Muscle of back (tissue), 11 donors: ENCODE measurements around the gene ROBO3. TPM values are rescaled to one million over a fixed set of nuclear protein-coding genes. Genes with fewer than 3 reads are reported as not detected.

Source experiments
- DNase-seq, 3 donors: peaks; one replicate each; pipeline versions ENCODE4 v3.0.0 to v3.0.0-alpha.2; 2013
- polyA plus RNA-seq, 10 donors: library from polyadenylated mRNA; unstranded; fragments of 120-200 nt; gene quantifications; one replicate each; pipeline ENCODE4 v1.2.1, GENCODE V29; 2013; ENCODE audit not compliant: insufficient read length in 10 of 10

The ROBO3 gene
- polyA plus RNA-seq, 10 donors, result 15.2 to 40.9 (median 24.7) TPM

DNA sequence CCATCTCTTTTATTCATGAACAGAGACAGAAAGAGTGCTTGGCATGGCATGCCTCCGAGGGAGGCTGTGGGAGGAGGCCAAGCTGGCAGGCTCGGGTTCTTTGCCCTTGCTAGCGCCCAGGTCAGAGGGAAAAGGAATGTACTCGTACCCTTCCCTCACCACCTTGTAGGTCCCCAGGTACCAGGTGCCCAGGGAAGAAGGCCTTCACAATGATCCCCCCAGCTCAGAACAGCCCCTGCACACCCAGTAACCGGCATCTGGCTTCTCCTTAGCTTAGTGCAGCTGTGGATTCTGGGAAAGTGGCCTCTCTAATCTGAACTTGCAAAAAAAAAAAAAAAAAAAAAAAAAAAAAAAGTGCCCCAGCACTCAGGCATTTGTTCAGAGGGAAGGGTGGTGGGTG is 55.1 kb downstream of the ROBO3 start:
- no peak for DNase-seq

GRCh38 chr11:124920870-124921609 is 55.8 kb downstream of the ROBO3 start:
- DNase-seq, result peak; percentile 73 to 89 (median 79)

DNA sequence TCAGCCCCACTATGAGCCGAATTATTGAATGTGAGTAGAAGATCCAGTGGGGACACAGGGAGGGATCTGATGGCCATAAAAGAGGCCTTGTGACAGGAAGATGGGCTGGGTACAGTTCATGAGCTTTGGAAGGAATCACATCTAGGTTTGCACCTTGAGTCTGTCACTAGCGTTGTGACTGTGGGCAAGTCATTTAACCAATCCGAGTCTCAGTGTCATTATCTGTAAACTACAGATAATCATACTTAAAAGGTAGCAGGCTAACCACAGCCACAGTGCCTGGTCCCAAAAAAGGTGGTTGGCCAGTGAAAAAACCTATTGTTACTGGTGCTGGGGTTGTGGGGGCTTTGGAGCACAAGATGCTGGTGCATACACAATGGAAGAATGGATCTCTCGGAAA is 57.6 kb downstream of the ROBO3 start:
- DNase-seq, result no peak

DNA sequence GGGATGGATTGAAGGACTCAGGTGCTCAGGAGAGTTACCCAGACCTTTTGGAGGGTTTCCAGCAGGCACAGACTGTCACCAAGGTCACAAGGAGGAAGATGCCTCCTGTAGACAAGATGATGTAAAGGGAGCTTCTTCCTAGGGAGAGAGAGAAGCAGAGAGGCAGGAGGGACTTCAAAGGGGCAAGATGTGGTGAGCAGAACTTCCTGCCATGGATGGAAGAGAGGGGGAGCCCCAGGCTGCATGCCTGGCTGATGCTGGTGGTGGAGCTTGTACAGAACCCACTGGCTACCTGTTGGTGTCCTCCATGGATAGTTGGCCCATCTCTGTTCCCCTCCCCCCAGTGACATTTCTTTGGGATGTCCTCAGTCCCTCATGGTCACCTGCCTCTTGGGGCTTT is 58.1 kb downstream of the ROBO3 start:
- no peak for DNase-seq

- peak in 2 of 3 donors; percentile 28 to 51 for DNase-seq
Measured at GRCh38 chr11:124928942-124929665, 63.9 kb downstream of the ROBO3 start.

- DNase-seq, result no peak
Measured at GRCh38 chr11:124930799-124931198, 65.6 kb downstream of the ROBO3 start.

Other genes with a start within 250 kb of the ROBO3 start
- gene TBRG1, start 242.6 kb upstream of the ROBO3 start, polyA plus RNA-seq, result 10 to 100 TPM; 18.1 to 33.1 (median 22.7) TPM
- 1 to 10 TPM; 4.1 to 8.9 (median 7.2) TPM for gene SIAE, start 191.7 kb upstream of the ROBO3 start, polyA plus RNA-seq
- 1 to 10 TPM; 2.7 to 5.5 (median 3.9) TPM for gene SPA17, start 191.5 kb upstream of the ROBO3 start, polyA plus RNA-seq
- gene NRGN, start 125.5 kb upstream of the ROBO3 start, polyA plus RNA-seq, result 1 to 10 TPM; 3.5 to 7.8 (median 5.7) TPM
- 1 to 10 TPM in 7 of 10 donors, under 1 TPM in 3; 0.67 to 2.3 (median 1.2) TPM for gene VSIG2, start 113.2 kb upstream of the ROBO3 start, polyA plus RNA-seq
- gene ESAM, start 103.1 kb upstream of the ROBO3 start, polyA plus RNA-seq, result 10 to 100 TPM; 43.1 to 71.2 (median 51.7) TPM
- gene MSANTD2, start 65.0 kb upstream of the ROBO3 start, polyA plus RNA-seq, result 10 to 100 TPM in 9 of 10 donors, 1 to 10 TPM in 1; 9.4 to 22.7 (median 13.8) TPM
- gene ROBO4, start 32.4 kb downstream of the ROBO3 start, polyA plus RNA-seq, result 10 to 100 TPM; 22.3 to 41.3 (median 28.8) TPM
- under 1 TPM in 2 of 10 donors, not detected in 8; 0.14 to 0.38 TPM for gene HEPN1, start 53.8 kb downstream of the ROBO3 start, polyA plus RNA-seq
- gene HEPACAM, start 70.6 kb downstream of the ROBO3 start, polyA plus RNA-seq, result under 1 TPM in 7 of 10 donors, not detected in 3; 0.08 to 0.51 (median 0.15) TPM
- gene CCDC15, start 88.8 kb downstream of the ROBO3 start, polyA plus RNA-seq, result 1 to 10 TPM; 2.0 to 4.1 (median 3.4) TPM
- 1 to 10 TPM; 2.4 to 5.1 (median 3.3) TPM for gene SLC37A2, start 197.9 kb downstream of the ROBO3 start, polyA plus RNA-seq
- 10 to 100 TPM; 20.3 to 28.4 (median 24.1) TPM for gene TMEM218, start 246.2 kb downstream of the ROBO3 start, polyA plus RNA-seq